ENCODE data around the gene DNM1.
"Not testable (repeated sequence)": the region's sequence is repeated elsewhere in the genome, so short reads cannot be mapped to it uniquely, and the experiment has no call there.

The DNM1 gene

GRCh38 chr9:128226412-128226801, 23.2 kb downstream of the DNM1 start:
- no peak for DNase-seq

GRCh38 chr9:128230897-128231296, 27.7 kb downstream of the DNM1 start:
- DNase-seq, result not testable (repeated sequence)

- DNase-seq, result no peak
These were observed 28.7 kb downstream of the DNM1 start for GRCh38 chr9:128231638-128232527.

GRCh38 chr9:128232528-128233428, 29.6 kb downstream of the DNM1 start:
- no peak for DNase-seq

GRCh38 chr9:128233817-128234406, 30.7 kb downstream of the DNM1 start:
- no peak for DNase-seq

GRCh38 chr9:128242124-128242523, 38.9 kb downstream of the DNM1 start:
- DNase-seq, result no peak

GRCh38 chr9:128242828-128243214, 39.6 kb downstream of the DNM1 start:
- DNase-seq, result no peak

GRCh38 chr9:128243215-128244018, 40.2 kb downstream of the DNM1 start:
- DNase-seq, result no peak

GRCh38 chr9:128244091-128244836, 41.1 kb downstream of the DNM1 start:
- no peak for DNase-seq

GRCh38 chr9:128244837-128245231, 41.7 kb downstream of the DNM1 start:
- peak; percentile 81 to 86 for DNase-seq

- DNase-seq, result peak in 1 of 2 experiments; percentile 25
These were observed 42.4 kb downstream of the DNM1 start for GRCh38 chr9:128245421-128246151.

- no peak for DNase-seq
These were observed 43.3 kb downstream of the DNM1 start for GRCh38 chr9:128246471-128246870.

GRCh38 chr9:128247226-128247803, 44.1 kb downstream of the DNM1 start:
- DNase-seq, result no peak

GRCh38 chr9:128249558-128249907, 46.4 kb downstream of the DNM1 start:
- no peak for DNase-seq

GRCh38 chr9:128249908-128250838, 47.0 kb downstream of the DNM1 start:
- DNase-seq, result no peak

- no peak for DNase-seq
These were observed 47.9 kb downstream of the DNM1 start for GRCh38 chr9:128250839-128251731.

- DNase-seq, result no peak
These were observed 48.5 kb downstream of the DNM1 start for GRCh38 chr9:128251732-128252100.

GRCh38 chr9:128252317-128253139, 49.3 kb downstream of the DNM1 start:
- DNase-seq, result no peak

Data from AML-193 (cell line).